ENCODE data around the gene NELL1. TPM values are rescaled to one million over a fixed set of nuclear protein-coding genes. Genes with fewer than 3 reads are reported as not detected.

The NELL1 gene
- total RNA-seq, 1 experiment from 2014 or later: not detected

DNA sequence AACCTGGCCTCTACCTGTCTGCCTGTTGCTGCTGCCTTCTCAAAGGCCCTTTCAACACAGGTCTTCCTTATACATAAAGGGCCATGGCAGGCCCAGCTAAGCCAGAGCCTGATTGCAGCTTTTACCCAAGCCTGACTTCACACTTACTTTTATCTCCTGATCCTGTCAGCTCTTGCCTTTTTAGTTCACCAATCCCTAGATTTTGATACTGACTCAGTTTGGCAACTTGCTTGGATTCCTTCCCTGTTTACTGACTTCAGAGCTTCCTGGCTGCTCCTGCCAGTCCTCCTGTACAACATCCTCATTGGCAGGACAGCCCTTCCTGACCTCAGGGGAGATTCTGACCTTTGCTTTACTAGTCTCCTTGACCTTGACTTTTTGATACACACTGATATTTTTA, 195.2 kb downstream of the NELL1 start:
- Histone ChIP-seq H3K4me1 (ENCODE audit: insufficient read depth, low read length) (no peaks in the 10 kb centered on the region), H2AFZ (ENCODE audit: low read length) (no peak overlapping the region), H3K9me2 (replicated peaks; ENCODE audit: low read length) (no peaks in the 10 kb centered on the region), H3K27ac (ENCODE audit: low read length) (no peak overlapping the region), H3K36me3 (ENCODE audit: low read depth, low read length) (no peaks in the 10 kb centered on the region), H3K79me2 (ENCODE audit: low read length) (no peaks in the 10 kb centered on the region), H3F3A (ENCODE audit: low read length, unreplicated experiment) (no peaks in the 10 kb centered on the region), H3K4me2 (ENCODE audit: low read length) (no peak overlapping the region), H4K20me1 (ENCODE audit: low read length) (no peaks in the 10 kb centered on the region), H3K27me3 (ENCODE audit: low read length) (no peaks in the 10 kb centered on the region), H3K9ac (ENCODE audit: low read length) (no peak overlapping the region), H3K9me3 (ENCODE audit: low read length) (0 out of 2 replicates have a peak, but pooled peaks cover 5% of the 10 kb centered on the region), H3K4me3 (ENCODE audit: low read length) (no peak overlapping the region)
- intact Hi-C loops (cut with micrococcal nuclease): no loop called here
- ChIA-PET POLR2A (ENCODE audit: unreplicated experiment) (no interaction called here), CTCF (no interaction called here)
- DNase-seq: no peak
- ATAC-seq: no peak
- TF ChIP-seq EZH2 (IDR thresholded peaks at IDR 0.05; ENCODE audit: low read length, unreplicated experiment): no peak
- TF ChIP-seq, protein P1, sequence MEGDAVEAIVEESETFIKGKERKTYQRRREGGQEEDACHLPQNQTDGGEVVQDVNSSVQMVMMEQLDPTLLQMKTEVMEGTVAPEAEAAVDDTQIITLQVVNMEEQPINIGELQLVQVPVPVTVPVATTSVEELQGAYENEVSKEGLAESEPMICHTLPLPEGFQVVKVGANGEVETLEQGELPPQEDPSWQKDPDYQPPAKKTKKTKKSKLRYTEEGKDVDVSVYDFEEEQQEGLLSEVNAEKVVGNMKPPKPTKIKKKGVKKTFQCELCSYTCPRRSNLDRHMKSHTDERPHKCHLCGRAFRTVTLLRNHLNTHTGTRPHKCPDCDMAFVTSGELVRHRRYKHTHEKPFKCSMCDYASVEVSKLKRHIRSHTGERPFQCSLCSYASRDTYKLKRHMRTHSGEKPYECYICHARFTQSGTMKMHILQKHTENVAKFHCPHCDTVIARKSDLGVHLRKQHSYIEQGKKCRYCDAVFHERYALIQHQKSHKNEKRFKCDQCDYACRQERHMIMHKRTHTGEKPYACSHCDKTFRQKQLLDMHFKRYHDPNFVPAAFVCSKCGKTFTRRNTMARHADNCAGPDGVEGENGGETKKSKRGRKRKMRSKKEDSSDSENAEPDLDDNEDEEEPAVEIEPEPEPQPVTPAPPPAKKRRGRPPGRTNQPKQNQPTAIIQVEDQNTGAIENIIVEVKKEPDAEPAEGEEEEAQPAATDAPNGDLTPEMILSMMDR (conservative IDR thresholded peaks at IDR 0.05; ENCODE audit: low read depth, low read length): no peak
- no peak for TF ChIP-seq EZH2phosphoT487 (IDR thresholded peaks at IDR 0.05; ENCODE audit: borderline replicate concordance, low read length)
- BruUV-seq (replicated peaks): no TSS peak

DNA sequence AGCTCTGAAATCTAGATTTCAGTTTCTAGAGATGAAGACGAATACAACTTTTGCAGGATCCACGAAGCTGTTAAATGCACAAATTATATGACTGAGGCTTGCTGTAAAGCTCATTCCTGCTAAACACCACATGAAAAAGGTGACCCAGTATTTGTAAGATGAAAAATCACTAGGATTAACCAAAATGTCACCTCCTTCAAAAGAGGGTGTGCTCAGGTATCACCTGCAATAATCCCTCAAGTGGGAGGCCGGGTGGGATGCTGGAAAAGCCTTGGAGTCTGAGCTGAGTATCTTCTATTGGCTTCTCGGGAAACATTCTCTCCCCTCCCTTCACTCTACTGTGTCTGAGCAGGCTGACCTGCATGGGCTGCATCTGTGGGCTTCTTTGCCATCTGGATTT, 195.8 kb downstream of the NELL1 start:
- no peak overlapping the region for H3K4me3 ChIP-seq (ENCODE audit: low read length)
- H3K4me2 ChIP-seq (ENCODE audit: low read length): no peak overlapping the region
- intact Hi-C loops (cut with micrococcal nuclease): no loop called here
- no peaks in the 10 kb centered on the region for H4K20me1 ChIP-seq (ENCODE audit: low read length)
- H3K4me1 ChIP-seq (ENCODE audit: insufficient read depth, low read length): no peaks in the 10 kb centered on the region
- H3F3A ChIP-seq (ENCODE audit: low read length, unreplicated experiment): no peaks in the 10 kb centered on the region
- H3K9me2 ChIP-seq (replicated peaks; ENCODE audit: low read length): no peaks in the 10 kb centered on the region
- H3K9ac ChIP-seq (ENCODE audit: low read length): no peak overlapping the region
- H2AFZ ChIP-seq (ENCODE audit: low read length): no peak overlapping the region
- DNase-seq (no peak), ATAC-seq (no peak)
- H3K27me3 ChIP-seq (ENCODE audit: low read length): no peaks in the 10 kb centered on the region
- no peaks in the 10 kb centered on the region for H3K79me2 ChIP-seq (ENCODE audit: low read length)
- ChIA-PET POLR2A (ENCODE audit: unreplicated experiment) (no interaction called here), CTCF (no interaction called here)
- H3K36me3 ChIP-seq (ENCODE audit: low read depth, low read length): no peaks in the 10 kb centered on the region
- TF ChIP-seq, protein P1 (conservative IDR thresholded peaks at IDR 0.05; ENCODE audit: low read depth, low read length): no peak
- TF ChIP-seq EZH2phosphoT487 (IDR thresholded peaks at IDR 0.05; ENCODE audit: borderline replicate concordance, low read length): no peak
- no peak for TF ChIP-seq EZH2 (IDR thresholded peaks at IDR 0.05; ENCODE audit: low read length, unreplicated experiment)
- no TSS peak for BruUV-seq (replicated peaks)
- H3K27ac ChIP-seq (ENCODE audit: low read length): no peak overlapping the region
- 0 out of 2 replicates have a peak, but pooled peaks cover 5% of the 10 kb centered on the region for H3K9me3 ChIP-seq (ENCODE audit: low read length)

DNA sequence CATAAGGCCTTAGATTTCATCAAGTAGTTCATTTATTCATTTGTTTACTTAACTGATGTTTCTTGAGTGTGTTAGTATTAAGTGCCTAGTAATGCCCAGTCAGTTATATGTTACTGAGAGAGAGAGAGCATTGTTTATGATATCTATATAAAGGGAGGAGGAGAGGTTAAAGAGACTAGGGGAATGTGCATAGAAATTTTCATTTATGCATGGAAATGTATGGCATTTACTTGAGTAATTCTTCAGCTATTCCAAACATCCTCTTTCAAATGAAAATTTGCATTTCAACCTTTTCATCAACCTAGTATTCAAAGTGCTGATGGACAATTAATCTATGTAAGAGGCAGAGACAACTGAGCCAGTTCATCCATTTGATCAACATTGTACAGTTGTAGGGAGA, 199.7 kb downstream of the NELL1 start:
- Histone ChIP-seq H3K27me3 (ENCODE audit: low read length) (no peaks in the 10 kb centered on the region), H3K9me2 (replicated peaks; ENCODE audit: low read length) (no peaks in the 10 kb centered on the region), H3F3A (ENCODE audit: low read length, unreplicated experiment) (no peaks in the 10 kb centered on the region), H3K4me2 (ENCODE audit: low read length) (no peak overlapping the region), H3K4me1 (ENCODE audit: insufficient read depth, low read length) (no peaks in the 10 kb centered on the region), H4K20me1 (ENCODE audit: low read length) (no peaks in the 10 kb centered on the region), H3K79me2 (ENCODE audit: low read length) (no peaks in the 10 kb centered on the region), H3K9me3 (ENCODE audit: low read length) (0 out of 2 replicates have a peak, but pooled peaks cover 5% of the 10 kb centered on the region), H2AFZ (ENCODE audit: low read length) (no peak overlapping the region), H3K36me3 (ENCODE audit: low read depth, low read length) (no peaks in the 10 kb centered on the region), H3K27ac (ENCODE audit: low read length) (no peak overlapping the region), H3K9ac (ENCODE audit: low read length) (no peak overlapping the region), H3K4me3 (ENCODE audit: low read length) (no peak overlapping the region)
- DNase-seq: no peak
- no TSS peak for BruUV-seq (replicated peaks)
- intact Hi-C loops (cut with micrococcal nuclease): no loop called here
- no peak for ATAC-seq
- TF ChIP-seq, protein P1 (conservative IDR thresholded peaks at IDR 0.05; ENCODE audit: low read depth, low read length): no peak
- no peak for TF ChIP-seq EZH2phosphoT487 (IDR thresholded peaks at IDR 0.05; ENCODE audit: borderline replicate concordance, low read length)
- no peak for TF ChIP-seq EZH2 (IDR thresholded peaks at IDR 0.05; ENCODE audit: low read length, unreplicated experiment)
- CTCF ChIA-PET: no interaction called here
- POLR2A ChIA-PET (ENCODE audit: unreplicated experiment): no interaction called here
